HTERT RPE-1 (cell line): Measurements from ENCODE around the gene SLC22A17.
"Not testable (repeated sequence)": the region's sequence is repeated elsewhere in the genome, so short reads cannot be mapped to it uniquely, and the experiment has no call there.

ENCODE experiments used
- in situ Hi-C: fragments of 300-500 bp; cut with MboI; formaldehyde crosslinking; loops from 4 replicates; pipeline ENCODE4 v1.14.3; 2020; ENCODE audit warnings: low sequenced_read_pairs

Gene SLC22A17

GRCh38 chr14:23352506-23353432, at the start of gene SLC22A17:
Gene SLC22A17, minus strand, starts transcription at chr14:23352887.
- in situ Hi-C loops, result no loop called here

GRCh38 chr14:23401291-23401690, 48.6 kb upstream of the SLC22A17 start:
- in situ Hi-C loops, result no loop called here

- in situ Hi-C loops, result not testable (repeated sequence)
Measured at GRCh38 chr14:23400496-23401149, 47.9 kb upstream of the SLC22A17 start.

- in situ Hi-C loops, result no loop called here
Measured at GRCh38 chr14:23399591-23399990, 46.9 kb upstream of the SLC22A17 start.

- in situ Hi-C loops, result no loop called here
Measured at GRCh38 chr14:23399136-23399535, 46.4 kb upstream of the SLC22A17 start.

- in situ Hi-C loops, result no loop called here
Measured at GRCh38 chr14:23398348-23398747, 45.7 kb upstream of the SLC22A17 start.

- in situ Hi-C loops, result no loop called here
Measured at GRCh38 chr14:23396781-23397407, 44.2 kb upstream of the SLC22A17 start.

GRCh38 chr14:23396126-23396525, 43.4 kb upstream of the SLC22A17 start:
- in situ Hi-C loops, result no loop called here

- in situ Hi-C loops, result no loop called here
Measured at GRCh38 chr14:23392613-23393012, 39.9 kb upstream of the SLC22A17 start.

- in situ Hi-C loops, result not testable (repeated sequence)
Measured at GRCh38 chr14:23389871-23390270, 37.2 kb upstream of the SLC22A17 start.

GRCh38 chr14:23389396-23389795, 36.7 kb upstream of the SLC22A17 start:
- in situ Hi-C loops, result no loop called here

- in situ Hi-C loops, result no loop called here
Measured at GRCh38 chr14:23388996-23389395, 36.3 kb upstream of the SLC22A17 start.

- in situ Hi-C loops, result no loop called here
Measured at GRCh38 chr14:23387916-23388882, 35.5 kb upstream of the SLC22A17 start.

GRCh38 chr14:23386999-23387398, 34.3 kb upstream of the SLC22A17 start:
- in situ Hi-C loops, result no loop called here

- in situ Hi-C loops, result not testable (repeated sequence)
Measured at GRCh38 chr14:23386266-23386657, 33.6 kb upstream of the SLC22A17 start.

GRCh38 chr14:23385642-23386265, 33.1 kb upstream of the SLC22A17 start:
- in situ Hi-C loops, result no loop called here

- in situ Hi-C loops, result no loop called here
Measured at GRCh38 chr14:23385244-23385641, 32.6 kb upstream of the SLC22A17 start.

GRCh38 chr14:23384364-23385080, 31.8 kb upstream of the SLC22A17 start:
- in situ Hi-C loops, result no loop called here

- in situ Hi-C loops, result no loop called here
Measured at GRCh38 chr14:23382731-23383440, 30.2 kb upstream of the SLC22A17 start.
